GM21390 (cell line): ENCODE results near the gene LRRC7.

Experiments
- ATAC-seq: cut with Tn5 transposase; IDR thresholded peaks from one replicate; pipeline ENCODE4 v1.9.1; 2021; ENCODE audit not compliant: unreplicated experiment

Gene LRRC7

GRCh38 chr1:70153739-70154138 lies 586.0 kb downstream of the LRRC7 start:
- no peak for ATAC-seq

DNA sequence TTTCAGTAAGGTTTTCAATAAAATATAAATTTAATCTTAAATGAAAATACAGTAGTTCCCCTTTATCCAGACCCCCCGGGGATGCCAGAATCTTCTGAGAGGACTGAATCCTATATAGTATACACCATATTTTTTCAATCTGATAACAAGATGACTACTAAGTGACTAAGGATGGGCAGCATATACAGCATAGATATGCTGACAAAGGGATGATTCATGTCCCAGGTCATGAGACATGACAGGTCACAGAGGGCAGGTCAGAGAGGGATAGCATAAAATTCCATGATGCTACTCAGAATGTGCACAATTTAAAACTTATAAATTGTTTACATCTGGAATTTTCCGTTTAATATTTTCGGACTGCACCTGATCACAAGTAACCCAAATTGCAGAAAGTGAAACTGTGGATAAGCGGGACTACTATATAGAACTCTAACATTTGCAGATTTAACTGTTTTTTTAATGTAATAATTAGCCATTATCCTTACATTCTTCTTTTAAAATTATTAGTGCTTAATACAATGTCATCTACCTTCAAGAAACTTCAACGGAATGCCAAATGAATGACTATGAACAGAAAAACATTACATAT lies 588.9 kb downstream of the LRRC7 start:
- ATAC-seq, result no peak

GRCh38 chr1:70164350-70164749 lies 596.6 kb downstream of the LRRC7 start:
- no peak for ATAC-seq

DNA sequence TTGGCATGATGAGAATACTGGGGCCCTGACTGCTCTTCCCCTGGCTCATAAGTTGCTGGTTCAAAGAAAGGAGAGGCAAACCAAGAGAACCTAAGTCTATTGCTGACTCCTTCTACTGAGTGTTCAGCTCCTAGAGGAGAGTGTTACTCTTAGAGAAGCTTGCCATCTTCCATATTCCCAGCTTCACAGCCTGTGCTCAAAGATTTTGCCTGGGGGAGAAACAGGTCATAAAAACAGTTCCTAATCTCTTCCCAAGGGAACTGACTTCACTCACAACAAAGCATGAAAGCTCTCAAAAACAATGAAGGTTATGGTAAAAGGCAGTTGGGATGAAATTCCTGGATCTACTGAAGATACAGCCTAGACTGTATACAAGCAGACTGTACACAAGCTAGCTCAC lies 600.6 kb downstream of the LRRC7 start:
- ATAC-seq, result no peak

GRCh38 chr1:70169018-70169839 lies 601.5 kb downstream of the LRRC7 start:
- no peak for ATAC-seq

GRCh38 chr1:70171512-70171911 lies 603.8 kb downstream of the LRRC7 start:
- ATAC-seq, result no peak
